Glutamatergic neuron (in vitro differentiated cells): ENCODE results near the gene IRGC. TPM values are rescaled to one million over a fixed set of nuclear protein-coding genes. Genes with fewer than 3 reads are reported as not detected.

Source experiments
- DNase-seq: peaks from one replicate; pipeline ENCODE4 v3.0.0; 2022
- H3K27ac Mint-ChIP-seq: one replicate; pipeline ENCODE4 v1.8.0; 2020; ENCODE audit warnings: mild to moderate bottlenecking, mixed read lengths, inconsistent platforms; ENCODE audit not compliant: unreplicated experiment
- H3K27me3 Mint-ChIP-seq: one replicate; pipeline ENCODE4 v1.8.0; 2020; ENCODE audit warnings: mild to moderate bottlenecking, moderate library complexity, mixed read lengths, inconsistent platforms; ENCODE audit not compliant: unreplicated experiment
- H3K36me3 Mint-ChIP-seq: one replicate; pipeline ENCODE4 v1.8.0; 2020; ENCODE audit warnings: mild to moderate bottlenecking, mixed read lengths, inconsistent platforms; ENCODE audit not compliant: unreplicated experiment
- H3K4me1 Mint-ChIP-seq: one replicate; pipeline ENCODE4 v1.8.0; 2020; ENCODE audit warnings: mild to moderate bottlenecking, low read depth, mixed read lengths, inconsistent platforms; ENCODE audit not compliant: unreplicated experiment
- H3K4me3 Mint-ChIP-seq: one replicate; pipeline ENCODE4 v1.8.0; 2020; ENCODE audit warnings: mild to moderate bottlenecking, mixed read lengths, inconsistent platforms; ENCODE audit not compliant: unreplicated experiment
- H3K9me3 Mint-ChIP-seq: one replicate; pipeline ENCODE4 v1.8.0; 2020; ENCODE audit warnings: mild to moderate bottlenecking, moderate library complexity, mixed read lengths, inconsistent platforms; ENCODE audit not compliant: unreplicated experiment
- CTCF ChIP-seq: fragments of 200-600 bp; sonication (generic); IDR thresholded peaks from one replicate; pipeline ENCODE4 v1.5.0; 2021; ENCODE audit not compliant: partially characterized antibody, unreplicated experiment
- total RNA-seq: library from RNA; stranded (reverse); fragmentation: NEBNext Ultra II Directional; extraction: Animal tissue kit (Norgen Biotek cat#: 25700); gene quantifications from one replicate; pipeline ENCODE4 v1.2.1, GENCODE V29; 2021; ENCODE audit not compliant: unreplicated experiment

IRGC gene
- total RNA-seq, 1 donor from 2014 or later = not detected

GRCh38 chr19:43727593-43727853 is 11.6 kb downstream of the IRGC start:
- Mint-ChIP-seq H3K36me3 (peaks cover 11% of the 10 kb centered on the region), H3K9me3 (no peaks in the 10 kb centered on the region), H3K4me3 (no peak overlapping the region), H3K27ac (no peak overlapping the region), H3K4me1 (no peaks in the 10 kb centered on the region), H3K27me3 (peaks cover 2% of the 10 kb centered on the region)
- no peak for TF ChIP-seq CTCF
- DNase-seq = no peak

GRCh38 chr19:43729919-43730318 is 14.0 kb downstream of the IRGC start:
- H3K36me3 Mint-ChIP-seq = peaks cover 13% of the 10 kb centered on the region
- TF ChIP-seq CTCF = no peak
- peaks cover 2% of the 10 kb centered on the region for H3K27me3 Mint-ChIP-seq
- no peak overlapping the region for H3K4me3 Mint-ChIP-seq
- H3K9me3 Mint-ChIP-seq = no peaks in the 10 kb centered on the region
- H3K4me1 Mint-ChIP-seq = no peaks in the 10 kb centered on the region
- no peak overlapping the region for H3K27ac Mint-ChIP-seq
- DNase-seq = no peak

GRCh38 chr19:43731346-43731745 is 15.5 kb downstream of the IRGC start:
- H3K36me3 Mint-ChIP-seq = peaks cover 13% of the 10 kb centered on the region
- DNase-seq = no peak
- H3K4me1 Mint-ChIP-seq = no peaks in the 10 kb centered on the region
- H3K9me3 Mint-ChIP-seq = no peaks in the 10 kb centered on the region
- H3K4me3 Mint-ChIP-seq = no peak overlapping the region
- TF ChIP-seq CTCF = no peak
- H3K27ac Mint-ChIP-seq = no peak overlapping the region
- peaks cover 2% of the 10 kb centered on the region for H3K27me3 Mint-ChIP-seq

- Mint-ChIP-seq H3K27ac (no peak overlapping the region), H3K36me3 (peaks cover 13% of the 10 kb centered on the region), H3K9me3 (peaks cover 1% of the 10 kb centered on the region), H3K4me1 (no peaks in the 10 kb centered on the region), H3K4me3 (no peak overlapping the region), H3K27me3 (peaks cover 2% of the 10 kb centered on the region)
- no peak for TF ChIP-seq CTCF
- DNase-seq = no peak
Observed at GRCh38 chr19:43731846-43732245, 16.0 kb downstream of the IRGC start.

GRCh38 chr19:43735013-43735412 is 19.1 kb downstream of the IRGC start:
- Mint-ChIP-seq H3K4me1 (no peaks in the 10 kb centered on the region), H3K27ac (no peak overlapping the region), H3K9me3 (peaks cover 1% of the 10 kb centered on the region), H3K27me3 (peaks cover 2% of the 10 kb centered on the region), H3K4me3 (no peak overlapping the region), H3K36me3 (peaks cover 7% of the 10 kb centered on the region)
- DNase-seq = no peak
- TF ChIP-seq CTCF = no peak
